Calu3 (cell line): ENCODE results near the gene ABCC12. TPM values are rescaled to one million over a fixed set of nuclear protein-coding genes. Genes with fewer than 3 reads are reported as not detected.
"Not testable (repeated sequence)": the region's sequence is repeated elsewhere in the genome, so short reads cannot be mapped to it uniquely, and the experiment has no call there.

ENCODE experiments used
- BruUV-seq: library from RNA; stranded (reverse); fragments of 400-500 nt; replicated peaks from 2 replicates; lab custom pipeline; 2021; lab: Mats Ljungman, UMichigan
- CTCF ChIA-PET: fragments of 300-600 bp; sonication (Branson Sonifier 250); formaldehyde crosslinking; loops from one replicate; lab custom pipeline; 2022; ENCODE audit warnings: antibody characterized with exemption; lab: Charles Lee
- DNase-seq: peaks from one replicate; pipeline ENCODE4 v3.0.0; 2022
- H3K27ac Mint-ChIP-seq: one replicate; pipeline ENCODE4 v1.8.0; 2022; ENCODE audit warnings: mixed read lengths; ENCODE audit not compliant: unreplicated experiment
- H3K27me3 Mint-ChIP-seq: one replicate; pipeline ENCODE4 v1.8.0; 2022; ENCODE audit warnings: mixed read lengths; ENCODE audit not compliant: unreplicated experiment
- H3K36me3 Mint-ChIP-seq: one replicate; pipeline ENCODE4 v1.8.0; 2022; ENCODE audit warnings: mild to moderate bottlenecking, moderate library complexity, mixed read lengths; ENCODE audit not compliant: insufficient read depth, unreplicated experiment
- H3K4me1 Mint-ChIP-seq: one replicate; pipeline ENCODE4 v1.8.0; 2022; ENCODE audit warnings: mild to moderate bottlenecking, low read depth, mixed read lengths; ENCODE audit not compliant: unreplicated experiment
- H3K4me3 Mint-ChIP-seq: one replicate; pipeline ENCODE4 v1.8.0; 2022; ENCODE audit warnings: mild to moderate bottlenecking, low read depth, moderate library complexity, mixed read lengths; ENCODE audit not compliant: unreplicated experiment
- H3K9me3 Mint-ChIP-seq: one replicate; pipeline ENCODE4 v1.8.0; 2022; ENCODE audit warnings: low read depth, mixed read lengths; ENCODE audit not compliant: unreplicated experiment
- intact Hi-C: fragments of 100-400 bp; cut with micrococcal nuclease; formaldehyde crosslinking; loops from one replicate; pipeline ENCODE4 v1.10.0; 2022; ENCODE audit not compliant: unreplicated experiment
- total RNA-seq: library from RNA; stranded (reverse); gene quantifications from 2 replicates; pipeline ENCODE4 v1.2.3, GENCODE V29; 2022
- TF ChIP-seq, protein P1 (sequence below): fragments of 200-600 bp; IDR thresholded peaks from one replicate; pipeline ENCODE4 v1.8.0; 2022; ENCODE audit warnings: antibody characterized with exemption; ENCODE audit not compliant: unreplicated experiment

ABCC12 gene
- total RNA-seq, 1 experiment from 2014 or later = not detected

DNA sequence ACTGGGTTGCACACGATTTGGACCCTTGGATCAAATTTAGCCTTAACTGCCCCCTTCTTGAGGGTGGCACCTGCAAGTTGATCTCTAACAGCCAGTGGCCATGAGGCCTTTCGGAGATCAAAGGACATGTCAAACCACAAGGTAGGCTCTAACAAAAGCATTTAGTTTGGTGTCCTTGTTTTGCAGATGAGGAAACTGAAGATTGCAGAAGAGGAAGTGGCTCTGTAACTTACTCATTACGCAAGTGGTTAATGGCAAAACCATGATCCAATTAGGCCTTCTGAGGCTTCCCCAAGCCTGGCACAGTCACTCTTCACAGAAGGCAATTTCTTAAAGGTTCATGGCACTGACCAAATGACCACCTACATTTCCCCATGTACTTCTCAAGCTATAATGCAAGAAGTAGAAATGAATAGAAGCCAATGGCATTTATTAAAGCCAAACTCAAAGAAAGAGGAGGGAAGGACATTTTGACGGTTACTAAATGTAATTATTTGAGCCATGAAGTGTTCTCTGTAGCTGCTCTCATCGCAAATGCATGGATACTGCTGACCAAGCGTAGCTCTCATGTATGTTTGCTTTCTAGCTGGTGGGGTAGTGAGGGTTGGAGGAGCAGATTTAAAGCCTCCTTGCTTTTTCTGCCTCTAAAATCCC lies 32.8 kb upstream of the ABCC12 start:
- intact Hi-C loops = no loop called here
- H3K4me1 Mint-ChIP-seq = no peaks in the 10 kb centered on the region
- DNase-seq = no peak

DNA sequence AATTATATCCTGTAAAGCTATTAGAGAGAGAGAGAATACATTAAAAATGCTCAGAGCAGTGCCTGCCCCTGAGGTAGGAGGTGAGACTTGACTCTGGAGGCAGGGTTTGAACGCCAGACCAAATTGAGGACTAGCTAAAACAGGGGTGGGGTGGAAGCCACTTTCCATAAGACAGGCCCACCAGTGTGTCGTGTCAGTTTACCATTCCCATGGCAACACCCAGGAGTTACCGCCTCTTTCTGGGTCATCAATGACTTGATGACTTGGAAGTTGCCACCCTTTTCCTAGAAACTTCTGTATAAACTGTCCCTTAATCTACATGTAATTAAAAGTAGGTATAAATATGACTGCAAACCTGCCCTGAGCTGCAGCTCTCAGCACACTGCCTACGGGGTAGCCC lies 32.0 kb upstream of the ABCC12 start:
- Mint-ChIP-seq H3K4me3 (no peak overlapping the region), H3K9me3 (no peaks in the 10 kb centered on the region), H3K4me1 (no peaks in the 10 kb centered on the region), H3K27me3 (peaks cover 18% of the 10 kb centered on the region), H3K36me3 (no peaks in the 10 kb centered on the region), H3K27ac (no peak overlapping the region)
- BruUV-seq = no TSS peak
- intact Hi-C loops = no loop called here
- TF ChIP-seq, protein P1, sequence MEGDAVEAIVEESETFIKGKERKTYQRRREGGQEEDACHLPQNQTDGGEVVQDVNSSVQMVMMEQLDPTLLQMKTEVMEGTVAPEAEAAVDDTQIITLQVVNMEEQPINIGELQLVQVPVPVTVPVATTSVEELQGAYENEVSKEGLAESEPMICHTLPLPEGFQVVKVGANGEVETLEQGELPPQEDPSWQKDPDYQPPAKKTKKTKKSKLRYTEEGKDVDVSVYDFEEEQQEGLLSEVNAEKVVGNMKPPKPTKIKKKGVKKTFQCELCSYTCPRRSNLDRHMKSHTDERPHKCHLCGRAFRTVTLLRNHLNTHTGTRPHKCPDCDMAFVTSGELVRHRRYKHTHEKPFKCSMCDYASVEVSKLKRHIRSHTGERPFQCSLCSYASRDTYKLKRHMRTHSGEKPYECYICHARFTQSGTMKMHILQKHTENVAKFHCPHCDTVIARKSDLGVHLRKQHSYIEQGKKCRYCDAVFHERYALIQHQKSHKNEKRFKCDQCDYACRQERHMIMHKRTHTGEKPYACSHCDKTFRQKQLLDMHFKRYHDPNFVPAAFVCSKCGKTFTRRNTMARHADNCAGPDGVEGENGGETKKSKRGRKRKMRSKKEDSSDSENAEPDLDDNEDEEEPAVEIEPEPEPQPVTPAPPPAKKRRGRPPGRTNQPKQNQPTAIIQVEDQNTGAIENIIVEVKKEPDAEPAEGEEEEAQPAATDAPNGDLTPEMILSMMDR = no peak
- CTCF ChIA-PET = no interaction called here
- DNase-seq = no peak

More for the DNA sequence above, 32.8 kb upstream of the ABCC12 start:
- TF ChIP-seq, protein P1 = no peak
- Mint-ChIP-seq H3K4me3 (no peak overlapping the region), H3K27ac (no peak overlapping the region), H3K36me3 (no peaks in the 10 kb centered on the region), H3K9me3 (no peaks in the 10 kb centered on the region), H3K27me3 (peaks cover 18% of the 10 kb centered on the region)
- CTCF ChIA-PET = interaction anchor here (0.6 kb wide), 1 partner anchor 386 kb away, joined by 3 read pairs; no protein-coding TSS in a partner anchor
- no TSS peak for BruUV-seq

DNA sequence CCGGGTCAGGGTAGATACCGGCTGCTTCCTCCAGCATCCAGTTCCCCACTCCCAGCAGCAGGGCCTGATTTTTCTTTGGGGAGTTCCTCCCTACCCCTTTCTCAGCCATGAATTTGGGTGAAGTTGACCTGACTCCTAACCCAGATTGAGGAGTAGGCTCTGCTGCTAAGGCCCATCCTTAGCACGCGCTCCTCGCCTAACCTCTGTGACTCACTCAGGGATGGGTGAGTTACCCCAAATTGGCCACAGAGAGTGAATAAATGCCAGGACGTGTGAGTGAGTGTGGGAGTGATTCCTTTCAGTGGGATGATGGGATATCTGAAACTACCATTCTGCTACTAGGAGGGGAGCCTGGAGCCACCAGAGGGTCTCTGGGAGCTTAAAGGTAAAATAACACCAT lies 28.9 kb upstream of the ABCC12 start:
- no peak overlapping the region for H3K4me3 Mint-ChIP-seq

DNA sequence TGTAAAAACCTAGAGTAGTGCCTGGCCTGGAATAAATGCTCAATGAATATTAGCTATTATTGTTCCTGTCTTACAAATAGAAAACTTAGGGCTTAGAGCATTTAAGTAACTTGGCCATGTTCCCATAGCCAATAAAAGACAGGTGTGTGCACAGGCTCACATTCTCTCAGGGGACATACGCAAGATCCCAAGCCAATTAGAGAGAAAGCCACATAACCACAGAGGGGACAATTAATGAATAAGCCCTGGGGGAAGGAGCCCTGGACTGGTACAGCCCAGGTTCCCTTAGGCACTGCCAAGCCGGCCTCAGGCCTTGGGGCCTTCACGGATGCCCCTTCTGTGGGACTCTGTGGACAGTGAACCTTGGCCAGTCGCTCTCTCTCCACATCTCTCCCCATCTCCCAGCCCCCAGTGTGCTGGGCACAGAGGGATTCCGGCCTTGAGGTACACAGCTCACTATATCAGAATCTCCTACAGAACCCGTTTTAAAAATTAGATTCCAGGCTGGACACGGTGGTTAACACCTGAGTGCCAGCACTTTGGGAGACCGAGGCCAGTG lies 27.3 kb upstream of the ABCC12 start:
- BruUV-seq = no TSS peak
- no peaks in the 10 kb centered on the region for H3K9me3 Mint-ChIP-seq
- peaks cover 39% of the 10 kb centered on the region for H3K27me3 Mint-ChIP-seq
- TF ChIP-seq, protein P1 = no peak
- no peak overlapping the region for H3K27ac Mint-ChIP-seq
- no peaks in the 10 kb centered on the region for H3K36me3 Mint-ChIP-seq
- no peaks in the 10 kb centered on the region for H3K4me1 Mint-ChIP-seq
- no peak for DNase-seq
- intact Hi-C loops = no loop called here
- CTCF ChIA-PET = interaction anchor here (1.3 kb wide), 1 partner anchor 17 kb away, joined by 4 read pairs; no protein-coding TSS in a partner anchor
- no peak overlapping the region for H3K4me3 Mint-ChIP-seq

More for the DNA sequence above, 28.9 kb upstream of the ABCC12 start:
- H3K36me3 Mint-ChIP-seq = no peaks in the 10 kb centered on the region
- no peaks in the 10 kb centered on the region for H3K4me1 Mint-ChIP-seq
- no peaks in the 10 kb centered on the region for H3K9me3 Mint-ChIP-seq
- TF ChIP-seq, protein P1 = no peak
- H3K27me3 Mint-ChIP-seq = peaks cover 23% of the 10 kb centered on the region
- intact Hi-C loops = no loop called here
- H3K27ac Mint-ChIP-seq = no peak overlapping the region
- no TSS peak for BruUV-seq
- CTCF ChIA-PET = no interaction called here
- DNase-seq = no peak

DNA sequence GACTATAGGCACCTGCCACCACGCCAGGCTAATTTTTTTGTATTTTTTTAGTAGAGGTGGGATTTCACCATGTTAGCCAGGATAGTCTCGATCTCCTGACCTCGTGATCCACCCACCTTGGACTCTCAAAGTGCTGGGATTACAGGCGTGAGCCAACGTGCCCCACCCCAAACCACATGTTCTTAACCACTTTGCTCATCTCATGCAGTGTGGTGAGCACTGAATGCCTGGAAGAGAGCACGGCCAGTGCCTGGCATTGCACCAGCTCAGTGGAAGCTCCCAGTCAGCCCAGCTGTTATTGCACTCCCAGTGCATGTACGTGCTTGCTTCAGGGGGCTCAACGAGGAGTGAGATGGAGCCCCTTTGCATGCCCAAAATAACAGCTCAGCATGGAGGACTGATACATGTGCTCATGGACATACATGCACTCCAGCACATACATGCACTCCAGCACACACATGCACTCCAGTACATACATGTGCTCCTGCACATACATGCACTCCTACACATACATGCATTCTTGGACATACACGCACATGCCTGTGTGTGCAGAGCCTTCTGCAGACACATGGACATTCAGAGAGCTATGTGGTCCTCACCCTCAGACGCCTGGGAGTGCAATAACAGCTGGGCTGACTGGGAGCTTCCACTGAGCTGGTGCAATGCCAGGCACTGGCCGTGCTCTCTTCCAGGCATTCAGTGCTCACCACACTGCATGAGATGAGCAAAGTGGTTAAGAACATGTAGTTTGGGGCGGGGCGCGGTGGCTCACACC lies 26.1 kb upstream of the ABCC12 start:
- H3K4me3 Mint-ChIP-seq, H3K9me3 Mint-ChIP-seq, BruUV-seq, H3K4me1 Mint-ChIP-seq, DNase-seq, H3K27ac Mint-ChIP-seq, intact Hi-C loops, H3K36me3 Mint-ChIP-seq: not testable (repeated sequence)
- CTCF ChIA-PET = interaction anchor here (0.7 to 1.3 kb wide), 3 partner anchors 8 to 17 kb away, joined by 3 to 4 read pairs (median 3); no protein-coding TSS in a partner anchor
- peaks cover 50% of the 10 kb centered on the region for H3K27me3 Mint-ChIP-seq
